Upper lobe of right lung (tissue), 1 donor: ENCODE data around the gene CYB5R3. TPM values are rescaled to one million over a fixed set of nuclear protein-coding genes. Genes with fewer than 3 reads are reported as not detected.

ENCODE experiments used
- ATAC-seq: fragments of 200-7000 bp; cut with Tn5 transposase; one replicate; pipeline ENCODE4 v1.9.1; 2020; ENCODE audit warnings: mild to moderate bottlenecking, moderate library complexity
- DNase-seq: peaks from one replicate; pipeline ENCODE4 v3.0.0-alpha.2; 2020
- H3K27ac ChIP-seq: fragments of 200-600 bp; one replicate; pipeline ENCODE4 v1.8.0; 2022
- H3K27me3 ChIP-seq: fragments of 200-600 bp; one replicate; pipeline ENCODE4 v1.8.0; 2022; ENCODE audit warnings: mild to moderate bottlenecking
- H3K36me3 ChIP-seq: fragments of 200-600 bp; one replicate; pipeline ENCODE4 v1.8.0; 2022
- H3K4me1 ChIP-seq: fragments of 200-600 bp; one replicate; pipeline ENCODE4 v1.8.0; 2022
- H3K4me3 ChIP-seq: fragments of 200-600 bp; one replicate; pipeline ENCODE4 v1.8.0; 2022; ENCODE audit warnings: mild to moderate bottlenecking
- H3K9me3 ChIP-seq: fragments of 200-600 bp; one replicate; pipeline ENCODE4 v1.8.0; 2022
- CTCF ChIP-seq: fragments of 200-600 bp; IDR thresholded peaks from one replicate; pipeline ENCODE4 v1.8.0; 2022; ENCODE audit warnings: antibody characterized with exemption
- intact Hi-C: fragments of 100-400 bp; cut with DNase I; formaldehyde crosslinking; loops from one replicate; pipeline ENCODE4 v1.11.0; 2022
- long read RNA-seq: library from polyadenylated mRNA; unstranded; transcript quantifications from one replicate; pipeline ENCODE4 v2.0.0, GENCODE V29; 2021
- total RNA-seq: library from RNA; stranded (reverse); fragmentation: NEBNext Ultra II Directional; extraction: Animal tissue kit (Norgen Biotek cat#: 25700); gene quantifications from one replicate; pipeline ENCODE4 v1.2.1, GENCODE V29; 2021
- donor health status: DM: no; HTN: yes; CAD: no; lungs with severe emphysema.

CYB5R3 gene
- total RNA-seq, result 251 TPM
- long read RNA-seq, transcript CYB5R3-201 (9 exons, 2,124 nt), result major isoform, 760 of 878 reads
- long read RNA-seq, transcript CYB5R3-204 (8 exons, 1,849 nt), result minor isoform, 49 of 878 reads
- long read RNA-seq, partial matches to known transcripts, result 20 of 878 reads
- long read RNA-seq, other reads (novel, unspliced or antisense), result 42 of 878 reads

- peak; percentile 93 for DNase-seq
- peak; percentile 87 for ATAC-seq
- peaks cover 41% of the 10 kb centered on the region for H3K4me1 ChIP-seq
- H3K27ac ChIP-seq, result peak within 1 kb of the TSS; percentile 92
- intact Hi-C loops, result loop anchor here (10.0 kb wide), 2 partner anchors 65 to 165 kb away; no protein-coding TSS in a partner anchor
- H3K27me3 ChIP-seq, result no peaks in the 10 kb centered on the region
- H3K36me3 ChIP-seq, result no peaks in the 10 kb centered on the region
- H3K9me3 ChIP-seq, result no peaks in the 10 kb centered on the region
- H3K4me3 ChIP-seq, result peak within 1 kb of the TSS; percentile 93
- TF ChIP-seq CTCF, result no peak
Observed at GRCh38 chr22:42649246-42650099, at the start of gene CYB5R3. Gene CYB5R3, minus strand, starts transcription at chr22:42649392. Its CDS starts 77 bp downstream, at chr22:42649315.

- Histone ChIP-seq H3K27ac (no peak overlapping the region), H3K9me3 (no peaks in the 10 kb centered on the region), H3K4me3 (no peak overlapping the region), H3K36me3 (peaks cover 11% of the 10 kb centered on the region), H3K4me1 (peaks cover 14% of the 10 kb centered on the region), H3K27me3 (no peaks in the 10 kb centered on the region)
- ATAC-seq, result peak; percentile 67
- intact Hi-C loops, result no loop called here
- no peak for DNase-seq
- TF ChIP-seq CTCF, result no peak
Observed at GRCh38 chr22:42697542-42698013, 48.4 kb upstream of the CYB5R3 start.

GRCh38 chr22:42696331-42696967, 47.3 kb upstream of the CYB5R3 start:
- ATAC-seq, result no peak
- intact Hi-C loops, result no loop called here
- no peak for DNase-seq
- peaks cover 14% of the 10 kb centered on the region for H3K4me1 ChIP-seq
- H3K27ac ChIP-seq, result no peak overlapping the region
- no peaks in the 10 kb centered on the region for H3K27me3 ChIP-seq
- H3K36me3 ChIP-seq, result peaks cover 13% of the 10 kb centered on the region
- no peak overlapping the region for H3K4me3 ChIP-seq
- H3K9me3 ChIP-seq, result no peaks in the 10 kb centered on the region
- no peak for TF ChIP-seq CTCF

GRCh38 chr22:42695294-42695693, 46.1 kb upstream of the CYB5R3 start:
- ATAC-seq, result no peak
- intact Hi-C loops, result no loop called here
- H3K27ac ChIP-seq, result no peak overlapping the region

More at GRCh38 chr22:42695294-42695693, 46.1 kb upstream of the CYB5R3 start:
- H3K9me3 ChIP-seq, result no peaks in the 10 kb centered on the region
- no peak for TF ChIP-seq CTCF
- no peak for DNase-seq
- H3K4me3 ChIP-seq, result no peak overlapping the region
- H3K27me3 ChIP-seq, result no peaks in the 10 kb centered on the region
- H3K4me1 ChIP-seq, result peaks cover 14% of the 10 kb centered on the region
- H3K36me3 ChIP-seq, result peaks cover 20% of the 10 kb centered on the region
